Stomach (tissue), 9 donors: ENCODE data around the gene FITM1. TPM values are rescaled to one million over a fixed set of nuclear protein-coding genes. Genes with fewer than 3 reads are reported as not detected.

Experiments
- DNase-seq, 2 donors: peaks; one replicate each; pipeline versions ENCODE4 v3.0.0 to v3.0.0-alpha.2; 2013 to 2019
- H3K27ac ChIP-seq, 5 donors: fragments of 200-600 bp in 4 of 5; sonication (generic) in 4 of 5; one replicate each; pipeline ENCODE4 v1.5.1; 2013 to 2019; ENCODE audit warnings: mild to moderate bottlenecking in 1 of 5, moderate library complexity in 1 of 5
- H3K27me3 ChIP-seq, 3 donors: fragments of 200-600 bp; sonication (generic); one replicate each; pipeline ENCODE4 v1.5.1; 2017 to 2019; ENCODE audit warnings: mixed run types in 1 of 3
- H3K36me3 ChIP-seq, 4 donors: fragments of 200-600 bp; sonication (generic); 1 replicate in 3 of 4; 2 replicates in 1 of 4; pipeline ENCODE4 v1.5.1; 2016 to 2019
- H3K4me1 ChIP-seq, 4 donors: fragments of 200-600 bp; sonication (generic); one replicate each; pipeline ENCODE4 v1.5.1; 2016 to 2019
- H3K4me3 ChIP-seq, 4 donors: fragments of 200-600 bp; sonication (generic) in 3 of 4; one replicate each; pipeline ENCODE4 v1.5.1; 2016 to 2019; ENCODE audit warnings: mild to moderate bottlenecking in 1 of 4
- H3K9me3 ChIP-seq, 4 donors: fragments of 200-600 bp; sonication (generic); one replicate each; pipeline ENCODE4 v1.5.1; 2016 to 2019
- EP300 ChIP-seq: sonication (generic); formaldehyde crosslinking; IDR thresholded peaks from one replicate; pipeline ENCODE4 v1.6.1; 2017; ENCODE audit warnings: antibody characterized with exemption
- POLR2A ChIP-seq, 4 donors: fragments of 450-650 bp; IDR thresholded peaks; one replicate each; pipeline ENCODE4 v1.6.1; 2016; ENCODE audit warnings: antibody characterized with exemption in 4 of 4, control low read depth in 2 of 4, mild to moderate bottlenecking in 1 of 4, moderate library complexity in 1 of 4
- POLR2AphosphoS5 ChIP-seq, 3 donors: sonication (generic); formaldehyde crosslinking; IDR thresholded peaks; one replicate each; pipeline ENCODE4 v1.6.1; 2016; ENCODE audit warnings: antibody characterized with exemption in 3 of 3
- WGBS, 5 donors: extraction: QIAGEN DNeasy Blood & Tissue Kit in 3 of 5; methylation state at CpG; one replicate each; pipeline versions ENCODE4 v1.1.5 to v1.1.7; 2013 to 2018; 5-methylcytosine and 5-hydroxymethylcytosine counted together
- intact Hi-C: fragments of 100-400 bp; cut with DNase I; formaldehyde crosslinking; loops from one replicate; pipeline ENCODE4 v1.15.1; 2023; ENCODE audit warnings: low total_unique reads
- polyA plus RNA-seq, 3 donors: library from polyadenylated mRNA; stranded (reverse); fragments of 200-250 nt; gene quantifications; one replicate each; pipeline ENCODE4 v1.2.3, GENCODE V29; 2013
- total RNA-seq, 5 donors: library from RNA; depleted of rRNA; stranded (reverse); fragments of >200 nt; gene quantifications; one replicate each; pipeline versions ENCODE4 v1.1.0 to v1.2.3, GENCODE V29; 2014 to 2016
- TF ChIP-seq, protein P1 (sequence below), 7 experiments: fragments of 450-650 bp in 4 of 7; fragments of 200-600 bp in 3 of 7; sonication (generic) in 3 of 7; IDR thresholded peaks; one replicate each; pipeline ENCODE4 v1.5.1; 2016 to 2019; ENCODE audit warnings: antibody characterized with exemption in 7 of 7, control low read depth in 2 of 7, mild to moderate bottlenecking in 1 of 7
- donor health status: healthy with polysubstance abuse.
- donor health status: Bipolar disorder and iron deficiency.
- donor health status: healthy.

Gene FITM1
- total and polyA plus RNA-seq, 8 donors: 0.87 to 80.5 (median 2.2) TPM; not detected in 3

DNA sequence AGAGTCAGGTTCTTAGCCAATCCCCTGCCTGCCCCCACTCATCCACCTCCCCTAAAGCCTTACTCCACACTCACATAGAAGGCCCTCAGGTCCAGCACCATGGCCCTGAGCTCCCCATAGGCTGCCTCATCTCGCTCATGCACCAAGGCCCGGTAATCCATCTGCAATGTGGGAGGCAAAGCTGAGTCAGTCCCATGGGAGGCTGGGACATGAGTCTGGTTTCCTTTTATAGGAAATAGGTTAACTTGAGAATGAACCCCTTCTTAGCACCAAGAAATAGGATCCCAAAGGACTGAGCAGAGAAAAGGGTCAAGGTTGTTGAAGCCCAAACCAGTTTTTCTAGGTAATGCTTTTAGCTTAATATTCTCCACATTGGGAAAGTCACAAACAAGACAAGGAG is 13.1 kb downstream of the FITM1 start:
- Histone ChIP-seq H3K4me3 (no peak overlapping the region), H3K27me3 (no peaks in the 10 kb centered on the region), H3K27ac (no peak overlapping the region), H3K9me3 (no peaks in the 10 kb centered on the region), H3K36me3 (peaks cover 12 to 28% (median 25%) of the 10 kb centered on the region in 4 donors), H3K4me1 (peaks cover 28 to 70% (median 67%) of the 10 kb centered on the region in 4 donors)
- 77 to 98% (median 90%) methylated on average over 2 of the region's 2 CpGs for WGBS, 5 donors
- intact Hi-C loops: no loop called here
- no peak for DNase-seq
- no peak for TF ChIP-seq POLR2A (IDR thresholded peaks at IDR 0.05)
- TF ChIP-seq, protein P1, sequence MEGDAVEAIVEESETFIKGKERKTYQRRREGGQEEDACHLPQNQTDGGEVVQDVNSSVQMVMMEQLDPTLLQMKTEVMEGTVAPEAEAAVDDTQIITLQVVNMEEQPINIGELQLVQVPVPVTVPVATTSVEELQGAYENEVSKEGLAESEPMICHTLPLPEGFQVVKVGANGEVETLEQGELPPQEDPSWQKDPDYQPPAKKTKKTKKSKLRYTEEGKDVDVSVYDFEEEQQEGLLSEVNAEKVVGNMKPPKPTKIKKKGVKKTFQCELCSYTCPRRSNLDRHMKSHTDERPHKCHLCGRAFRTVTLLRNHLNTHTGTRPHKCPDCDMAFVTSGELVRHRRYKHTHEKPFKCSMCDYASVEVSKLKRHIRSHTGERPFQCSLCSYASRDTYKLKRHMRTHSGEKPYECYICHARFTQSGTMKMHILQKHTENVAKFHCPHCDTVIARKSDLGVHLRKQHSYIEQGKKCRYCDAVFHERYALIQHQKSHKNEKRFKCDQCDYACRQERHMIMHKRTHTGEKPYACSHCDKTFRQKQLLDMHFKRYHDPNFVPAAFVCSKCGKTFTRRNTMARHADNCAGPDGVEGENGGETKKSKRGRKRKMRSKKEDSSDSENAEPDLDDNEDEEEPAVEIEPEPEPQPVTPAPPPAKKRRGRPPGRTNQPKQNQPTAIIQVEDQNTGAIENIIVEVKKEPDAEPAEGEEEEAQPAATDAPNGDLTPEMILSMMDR (IDR thresholded peaks at IDR 0.05): no peak
- no peak for TF ChIP-seq EP300
- no peak for TF ChIP-seq POLR2AphosphoS5 (IDR thresholded peaks at IDR 0.05)

DNA sequence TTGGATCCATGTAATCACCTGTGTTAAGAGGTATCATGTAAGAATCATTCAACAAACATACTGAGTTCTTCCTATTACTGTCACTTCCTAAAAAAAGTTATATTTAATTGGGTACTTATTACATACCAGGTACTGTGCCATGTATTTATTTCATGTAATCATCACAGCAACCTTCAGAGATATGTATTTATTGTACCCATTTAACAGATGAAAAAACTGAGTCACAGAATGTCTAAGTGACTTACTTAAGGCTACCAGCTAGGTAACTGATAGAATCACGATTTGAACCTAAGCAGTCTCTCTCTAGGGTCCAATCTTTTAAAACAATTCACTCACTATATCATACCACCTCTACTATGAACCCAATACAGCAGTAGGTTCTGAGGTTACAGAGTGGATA is 14.0 kb downstream of the FITM1 start:
- TF ChIP-seq POLR2AphosphoS5 (IDR thresholded peaks at IDR 0.05): no peak
- TF ChIP-seq, protein P1 (IDR thresholded peaks at IDR 0.05): no peak
- TF ChIP-seq POLR2A (IDR thresholded peaks at IDR 0.05): no peak
- no peak for TF ChIP-seq EP300
- WGBS, 5 donors: 80 to 92% (median 91%) methylated on average over 1 of the region's 1 CpG
- H3K27ac ChIP-seq: peak overlapping the region in 1 of 5 donors; percentile 38
- no peaks in the 10 kb centered on the region for H3K27me3 ChIP-seq
- H3K9me3 ChIP-seq: no peaks in the 10 kb centered on the region
- peaks cover 5 to 28% (median 25%) of the 10 kb centered on the region in 4 donors for H3K36me3 ChIP-seq
- DNase-seq: no peak
- peaks cover 31 to 70% (median 67%) of the 10 kb centered on the region in 4 donors for H3K4me1 ChIP-seq
- H3K4me3 ChIP-seq: no peak overlapping the region
- intact Hi-C loops: no loop called here

DNA sequence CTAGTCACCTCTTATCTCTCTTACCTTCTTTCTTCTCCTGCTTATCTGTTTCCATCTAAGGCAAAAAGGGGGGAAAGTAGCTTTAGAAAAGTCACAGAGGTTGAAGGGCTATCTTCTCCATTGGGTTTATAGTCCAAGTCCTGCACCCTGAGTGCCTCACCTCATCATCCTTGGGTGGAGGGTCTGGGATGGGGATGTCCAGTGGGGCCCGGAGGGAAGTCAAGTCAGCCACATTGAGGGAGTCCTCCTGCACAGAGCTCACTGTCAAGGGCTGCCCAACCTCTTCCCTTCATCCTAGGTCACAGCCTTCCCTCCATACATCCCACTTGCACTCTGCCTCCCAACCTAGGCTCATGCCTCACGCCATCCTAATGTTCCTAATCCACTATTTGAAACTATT is 14.8 kb downstream of the FITM1 start:
- no peaks in the 10 kb centered on the region for H3K9me3 ChIP-seq
- H3K4me3 ChIP-seq: peak overlapping the region in 2 of 4 donors; percentile 76 to 84
- peaks cover 5 to 33% (median 30%) of the 10 kb centered on the region in 4 donors for H3K36me3 ChIP-seq
- intact Hi-C loops: no loop called here
- WGBS, 5 donors: 82 to 96% (median 93%) methylated on average over 2 of the region's 2 CpGs
- H3K27ac ChIP-seq: peak overlapping the region; percentile 91 to 98 (median 97)
- TF ChIP-seq POLR2AphosphoS5 (IDR thresholded peaks at IDR 0.05) (no peak), EP300 (no peak), POLR2A (IDR thresholded peaks at IDR 0.05) (no peak)
- TF ChIP-seq, protein P1 (IDR thresholded peaks at IDR 0.05): no peak
- H3K27me3 ChIP-seq: no peaks in the 10 kb centered on the region
- H3K4me1 ChIP-seq: peaks cover 31 to 70% (median 63%) of the 10 kb centered on the region in 4 donors
- DNase-seq: no peak

- H3K4me3 ChIP-seq: peak overlapping the region; percentile 76 to 96 (median 88)
- TF ChIP-seq EP300: no peak
- no peak for TF ChIP-seq POLR2A (IDR thresholded peaks at IDR 0.05)
- no peak for TF ChIP-seq POLR2AphosphoS5 (IDR thresholded peaks at IDR 0.05)
- TF ChIP-seq, protein P1 (IDR thresholded peaks at IDR 0.05): no peak
- H3K9me3 ChIP-seq: no peaks in the 10 kb centered on the region
- no peaks in the 10 kb centered on the region for H3K27me3 ChIP-seq
- WGBS, 5 donors: 4 to 10% (median 7%) methylated on average over 6 to 9 of the region's 9 CpGs
- peaks cover 31 to 70% (median 57%) of the 10 kb centered on the region in 4 donors for H3K4me1 ChIP-seq
- peak overlapping the region; percentile 91 to 98 (median 97) for H3K27ac ChIP-seq
- H3K36me3 ChIP-seq: peaks cover 10 to 40% (median 37%) of the 10 kb centered on the region in 4 donors
- no peak for DNase-seq
- intact Hi-C loops: no loop called here
Measured at GRCh38 chr14:24145690-24146452, 15.4 kb downstream of the FITM1 start.
